Activated CD8-positive, alpha-beta memory T cell treated with anti-CD3 and anti-CD28 coated beads, Interleukin-2, amount 10 ng/mL, durations not matched to agents 7 days and 5 days (primary cell): ENCODE measurements around the gene PRRT1. TPM values are rescaled to one million over a fixed set of nuclear protein-coding genes. Genes with fewer than 3 reads are reported as not detected.

Experiments
- ATAC-seq: fragments of 150-1000 bp; cut with Tn5 transposase; one replicate; pipeline ENCODE4 v1.10.0; 2021; ENCODE audit warnings: moderate library complexity
- CTCF ChIA-PET: fragments of 350-600 bp; sonication (Branson Sonifier 250); formaldehyde crosslinking; loops from one replicate; lab custom pipeline; 2021; ENCODE audit warnings: antibody characterized with exemption; lab: Charles Lee
- DNase-seq: peaks from one replicate; pipeline ENCODE4 v3.0.0-alpha.2; 2020
- H3K27ac Mint-ChIP-seq: one replicate; pipeline ENCODE4 v1.8.0; 2021; ENCODE audit warnings: mild to moderate bottlenecking, mixed read lengths
- H3K27me3 Mint-ChIP-seq: one replicate; pipeline ENCODE4 v1.8.0; 2021; ENCODE audit warnings: mixed read lengths
- H3K36me3 Mint-ChIP-seq: one replicate; pipeline ENCODE4 v1.8.0; 2021; ENCODE audit warnings: mild to moderate bottlenecking, mixed read lengths
- H3K4me1 Mint-ChIP-seq: one replicate; pipeline ENCODE4 v1.8.0; 2021; ENCODE audit warnings: mixed read lengths
- H3K4me3 Mint-ChIP-seq: one replicate; pipeline ENCODE4 v1.8.0; 2021; ENCODE audit warnings: mild to moderate bottlenecking, moderate library complexity, mixed read lengths
- H3K9me3 Mint-ChIP-seq: one replicate; pipeline ENCODE4 v1.8.0; 2022; ENCODE audit warnings: low read depth, mixed read lengths
- total RNA-seq, 2 experiments: library from RNA; stranded (reverse); gene quantifications; one replicate each; pipeline ENCODE4 v1.2.3, GENCODE V29; 2021

The PRRT1 gene
- total RNA-seq, 2 experiments from 2014 or later = 0.23 to 0.28 TPM

GRCh38 chr6:32164295-32164694 lies 12.6 kb upstream of the PRRT1 start, which contains the start of gene EGFL8:
Gene EGFL8, plus strand, starts transcription at chr6:32164595. Its CDS starts 1,571 bp downstream, at chr6:32166166.
- Mint-ChIP-seq H3K4me1 (no peaks in the 10 kb centered on the region), H3K36me3 (peaks cover 2% of the 10 kb centered on the region), H3K27me3 (no peaks in the 10 kb centered on the region), H3K27ac (no peak within 1 kb of the TSS), H3K9me3 (no peaks in the 10 kb centered on the region), H3K4me3 (no peak within 1 kb of the TSS)
- ATAC-seq = no peak
- DNase-seq = no peak
- CTCF ChIA-PET = interaction anchor here (0.6 to 1.8 kb wide), 3 partner anchors 10 to 31 kb away, joined by 3 to 8 read pairs (median 4); no protein-coding TSS in a partner anchor

GRCh38 chr6:32163559-32164258 lies 12.0 kb upstream of the PRRT1 start:
- CTCF ChIA-PET = interaction anchor here (1.5 to 1.8 kb wide), 2 partner anchors 9 to 16 kb away, joined by 4 to 8 read pairs; no protein-coding TSS in a partner anchor
- Mint-ChIP-seq H3K4me3 (no peak overlapping the region), H3K4me1 (no peaks in the 10 kb centered on the region), H3K9me3 (no peaks in the 10 kb centered on the region), H3K36me3 (peaks cover 2% of the 10 kb centered on the region), H3K27me3 (no peaks in the 10 kb centered on the region), H3K27ac (no peak overlapping the region)
- ATAC-seq = no peak
- DNase-seq = no peak

- peaks cover 18% of the 10 kb centered on the region for H3K4me1 Mint-ChIP-seq
Measured at GRCh38 chr6:32158052-32158451, 6.3 kb upstream of the PRRT1 start.

GRCh38 chr6:32156891-32157290 lies 5.2 kb upstream of the PRRT1 start:
- peaks cover 9% of the 10 kb centered on the region for H3K36me3 Mint-ChIP-seq
- peaks cover 13% of the 10 kb centered on the region for H3K27me3 Mint-ChIP-seq
- no peak overlapping the region for H3K27ac Mint-ChIP-seq
- CTCF ChIA-PET = no interaction called here
- no peak overlapping the region for H3K4me3 Mint-ChIP-seq
- DNase-seq = no peak
- H3K4me1 Mint-ChIP-seq = peaks cover 20% of the 10 kb centered on the region
- ATAC-seq = no peak
- no peaks in the 10 kb centered on the region for H3K9me3 Mint-ChIP-seq

More at GRCh38 chr6:32158052-32158451, 6.3 kb upstream of the PRRT1 start:
- CTCF ChIA-PET = interaction anchor here (1.1 kb wide), 1 partner anchor 39 kb away, joined by 4 read pairs; no protein-coding TSS in a partner anchor
- no peaks in the 10 kb centered on the region for H3K9me3 Mint-ChIP-seq
- H3K36me3 Mint-ChIP-seq = peaks cover 9% of the 10 kb centered on the region
- no peak overlapping the region for H3K4me3 Mint-ChIP-seq
- H3K27me3 Mint-ChIP-seq = peaks cover 2% of the 10 kb centered on the region
- H3K27ac Mint-ChIP-seq = no peak overlapping the region
- ATAC-seq (no peak), DNase-seq (no peak)

- peaks cover 28% of the 10 kb centered on the region for H3K27me3 Mint-ChIP-seq
- H3K4me1 Mint-ChIP-seq = peaks cover 23% of the 10 kb centered on the region
- H3K4me3 Mint-ChIP-seq = peak overlapping the region; percentile 86
- peak; percentile 84 for DNase-seq
- H3K36me3 Mint-ChIP-seq = peaks cover 9% of the 10 kb centered on the region
- CTCF ChIA-PET = interaction anchor here (0.9 to 1.3 kb wide), 8 partner anchors 10 to 107 kb away, joined by 3 to 10 read pairs (median 7); partner anchors contain the start of genes ATF6B, EGFL8 and FKBPL
- peak; percentile 84 for ATAC-seq
- peak overlapping the region; percentile 83 for H3K27ac Mint-ChIP-seq
- H3K9me3 Mint-ChIP-seq = no peaks in the 10 kb centered on the region
Measured at GRCh38 chr6:32154514-32155161, 2.9 kb upstream of the PRRT1 start.

GRCh38 chr6:32153564-32154513 lies 2.1 kb upstream of the PRRT1 start, which contains the start of gene PPT2:
Gene PPT2, plus strand, starts transcription at chr6:32154141. Its CDS starts 454 bp downstream, at chr6:32154595.
- CTCF ChIA-PET = interaction anchor here (0.9 to 1.3 kb wide), 7 partner anchors 10 to 106 kb away, joined by 3 to 10 read pairs (median 7); partner anchors contain the start of genes ATF6B, EGFL8 and FKBPL
- Mint-ChIP-seq H3K4me3 (peak within 1 kb of the TSS; percentile 86), H3K9me3 (no peaks in the 10 kb centered on the region), H3K4me1 (peaks cover 26% of the 10 kb centered on the region), H3K36me3 (peaks cover 9% of the 10 kb centered on the region), H3K27ac (peak within 1 kb of the TSS; percentile 83), H3K27me3 (peaks cover 33% of the 10 kb centered on the region)
- DNase-seq (peak; percentile 89), ATAC-seq (peak; percentile 67)

GRCh38 chr6:32152769-32153563 lies 1.2 kb upstream of the PRRT1 start:
- peaks cover 42% of the 10 kb centered on the region for H3K27me3 Mint-ChIP-seq
- no peak overlapping the region for H3K27ac Mint-ChIP-seq
- peaks cover 8% of the 10 kb centered on the region for H3K36me3 Mint-ChIP-seq
- DNase-seq (no peak), ATAC-seq (no peak)
- CTCF ChIA-PET = interaction anchor here (1.1 to 1.6 kb wide), 3 partner anchors 21 to 42 kb away, joined by 3 to 5 read pairs (median 3); no protein-coding TSS in a partner anchor
- peak overlapping the region; percentile 86 for H3K4me3 Mint-ChIP-seq
- no peaks in the 10 kb centered on the region for H3K9me3 Mint-ChIP-seq
- H3K4me1 Mint-ChIP-seq = peaks cover 29% of the 10 kb centered on the region

- Mint-ChIP-seq H3K27me3 (peaks cover 57% of the 10 kb centered on the region), H3K9me3 (no peaks in the 10 kb centered on the region), H3K36me3 (peaks cover 1% of the 10 kb centered on the region), H3K4me3 (no peak overlapping the region), H3K27ac (no peak overlapping the region), H3K4me1 (peaks cover 32% of the 10 kb centered on the region)
- no peak for ATAC-seq
- CTCF ChIA-PET = interaction anchor here (1.4 to 1.6 kb wide), 3 partner anchors 21 to 44 kb away, joined by 3 to 5 read pairs (median 3); no protein-coding TSS in a partner anchor
- no peak for DNase-seq
Measured at GRCh38 chr6:32151181-32151862, 417 bp downstream of the PRRT1 start.

GRCh38 chr6:32149932-32150870 lies 1.5 kb downstream of the PRRT1 start:
- Mint-ChIP-seq H3K27me3 (peaks cover 63% of the 10 kb centered on the region), H3K4me1 (peaks cover 25% of the 10 kb centered on the region)

GRCh38 chr6:32149092-32149755 lies 2.5 kb downstream of the PRRT1 start:
- ATAC-seq = peak; percentile 5
- DNase-seq = no peak
- Mint-ChIP-seq H3K4me3 (peak overlapping the region; percentile 61), H3K27ac (peak overlapping the region; percentile 53), H3K9me3 (no peaks in the 10 kb centered on the region), H3K27me3 (peaks cover 63% of the 10 kb centered on the region), H3K36me3 (no peaks in the 10 kb centered on the region), H3K4me1 (peaks cover 19% of the 10 kb centered on the region)
- CTCF ChIA-PET = interaction anchor here (0.8 kb wide), 1 partner anchor 21 kb away, joined by 3 read pairs; the partner anchor contains the start of gene ATF6B

More at GRCh38 chr6:32149932-32150870, 1.5 kb downstream of the PRRT1 start:
- H3K27ac Mint-ChIP-seq = no peak overlapping the region
- DNase-seq (no peak), ATAC-seq (no peak)
- no peaks in the 10 kb centered on the region for H3K36me3 Mint-ChIP-seq
- no peak overlapping the region for H3K4me3 Mint-ChIP-seq
- H3K9me3 Mint-ChIP-seq = no peaks in the 10 kb centered on the region
- CTCF ChIA-PET = interaction anchor here (1.4 kb wide), 1 partner anchor 27 kb away, joined by 3 read pairs; no protein-coding TSS in a partner anchor
